CD14-positive monocyte (primary cell): Measurements from ENCODE around the gene C3orf20. TPM values are rescaled to one million over a fixed set of nuclear protein-coding genes. Genes with fewer than 3 reads are reported as not detected.

Source experiments
- DNase-seq, 3 donors: peaks; one replicate each; pipeline ENCODE4 v3.0.0-alpha.2; 2011 to 2022
- H2AFZ ChIP-seq: 2 replicates; pipeline ENCODE4 v1.6.0; 2012; ENCODE audit warnings: mild to moderate bottlenecking, low read depth, low read length, inconsistent platforms; ENCODE audit not compliant: insufficient read depth, poor library complexity, severe bottlenecking
- H3K27ac ChIP-seq, 2 donors: 1 replicate in 1 of 2; 2 replicates in 1 of 2; pipeline ENCODE4 v1.5.1; 2012 to 2013; ENCODE audit warnings: low read length in 2 of 2, control low read depth in 1 of 2, inconsistent platforms in 1 of 2, low read depth in 1 of 2, mild to moderate bottlenecking in 1 of 2
- H3K27me3 ChIP-seq, 2 donors: one replicate each; pipeline versions ENCODE4 v1.6.0 to v1.6.1; 2011 to 2013; ENCODE audit warnings: low read length in 2 of 2; ENCODE audit not compliant: control insufficient read depth in 2 of 2, insufficient read depth in 2 of 2
- H3K36me3 ChIP-seq, 2 donors: replicated peaks in 1 of 2; 1 replicate in 1 of 2; 2 replicates in 1 of 2; pipeline versions ENCODE4 v1.5.1 to v1.6.1; 2012 to 2013; ENCODE audit warnings: low read length in 2 of 2, control low read depth in 1 of 2, inconsistent platforms in 1 of 2, mild to moderate bottlenecking in 1 of 2; ENCODE audit not compliant: insufficient read depth in 2 of 2, control insufficient read depth in 1 of 2
- H3K4me1 ChIP-seq, 2 donors: 1 replicate in 1 of 2; 2 replicates in 1 of 2; pipeline versions ENCODE4 v1.5.1 to v1.6.1; 2012 to 2013; ENCODE audit warnings: low read length in 2 of 2, control low read depth in 1 of 2, inconsistent platforms in 1 of 2, mild to moderate bottlenecking in 1 of 2, moderate library complexity in 1 of 2; ENCODE audit not compliant: insufficient read depth in 2 of 2, control insufficient read depth in 1 of 2
- H3K4me2 ChIP-seq: replicated peaks from 2 replicates; pipeline ENCODE3; 2012; ENCODE audit warnings: low read length, moderate library complexity, mild to moderate bottlenecking; ENCODE audit not compliant: poor library complexity, severe bottlenecking; ENCODE audit errors: extremely low read depth
- H3K4me3 ChIP-seq, 3 experiments: fragments of 200-600 bp in 1 of 3; sonication (generic) in 1 of 3; replicated peaks in 1 of 3; 1 replicate in 2 of 3; 2 replicates in 1 of 3; pipeline ENCODE4 v1.5.1; 2011 to 2013; ENCODE audit warnings: low read length in 3 of 3, mild to moderate bottlenecking in 3 of 3, control low read depth in 2 of 3, low read depth in 2 of 3, inconsistent platforms in 1 of 3, moderate library complexity in 1 of 3
- H3K79me2 ChIP-seq: 2 replicates; pipeline ENCODE4 v1.6.0; 2012; ENCODE audit warnings: mild to moderate bottlenecking, control low read depth, inconsistent platforms, low read length, moderate library complexity; ENCODE audit not compliant: insufficient read depth
- H3K9ac ChIP-seq: 2 replicates; pipeline ENCODE4 v1.6.0; 2017; ENCODE audit warnings: low read length, mild to moderate bottlenecking; ENCODE audit not compliant: insufficient read depth, poor library complexity, severe bottlenecking
- H3K9me3 ChIP-seq, 2 donors: replicated peaks in 1 of 2; 1 replicate in 1 of 2; 2 replicates in 1 of 2; pipeline versions ENCODE4 v1.5.1 to v1.6.1; 2012 to 2013; ENCODE audit warnings: low read length in 2 of 2, control low read depth in 1 of 2; ENCODE audit not compliant: control insufficient read depth in 1 of 2, insufficient read depth in 1 of 2
- H4K20me1 ChIP-seq: 2 replicates; pipeline ENCODE4 v1.6.0; 2012; ENCODE audit warnings: mild to moderate bottlenecking, low read length, control low read depth, moderate library complexity; ENCODE audit not compliant: insufficient read depth
- H3K27ac Mint-ChIP-seq, 7 donors: one replicate each; pipeline ENCODE4 v1.8.0; 2020; ENCODE audit warnings: mild to moderate bottlenecking in 7 of 7, mixed read lengths in 7 of 7, moderate library complexity in 6 of 7, inconsistent platforms in 2 of 7
- H3K27me3 Mint-ChIP-seq, 3 donors: one replicate each; pipeline ENCODE4 v1.8.0; 2021 to 2022; ENCODE audit warnings: low read depth in 3 of 3, mild to moderate bottlenecking in 3 of 3, mixed read lengths in 3 of 3, moderate library complexity in 3 of 3, inconsistent platforms in 1 of 3
- H3K36me3 Mint-ChIP-seq, 2 donors: one replicate each; pipeline ENCODE4 v1.8.0; 2020; ENCODE audit warnings: mixed read lengths in 2 of 2, inconsistent platforms in 1 of 2, mild to moderate bottlenecking in 1 of 2
- H3K4me1 Mint-ChIP-seq: one replicate; pipeline ENCODE4 v1.8.0; 2020; ENCODE audit warnings: mild to moderate bottlenecking, mixed read lengths
- H3K4me3 Mint-ChIP-seq, 2 donors: one replicate each; pipeline ENCODE4 v1.8.0; 2020; ENCODE audit warnings: mild to moderate bottlenecking in 2 of 2, mixed read lengths in 2 of 2, moderate library complexity in 1 of 2
- H3K9me3 Mint-ChIP-seq, 7 donors: one replicate each; pipeline ENCODE4 v1.8.0; 2020 to 2022; ENCODE audit warnings: mixed read lengths in 7 of 7, mild to moderate bottlenecking in 6 of 7, moderate library complexity in 6 of 7, inconsistent platforms in 2 of 7
- WGBS: methylation state at CpG from one replicate; pipeline ENCODE4 v1.1.5; 2013; ENCODE audit warnings: missing lambda C conversion rate; ENCODE audit not compliant: insufficient coverage; 5-methylcytosine and 5-hydroxymethylcytosine counted together
- intact Hi-C, 2 donors: fragments of 100-400 bp; cut with micrococcal nuclease; formaldehyde crosslinking; loops; one replicate each; pipeline versions ENCODE4 v1.15.0 to v1.15.1; 2023
- polyA minus RNA-seq: library from RNA; depleted of rRNA, polyadenylated mRNA; stranded (reverse); fragments of >200 nt; gene quantifications from 2 replicates; pipeline ENCODE4 v1.2.3, GENCODE V29; 2012
- polyA plus RNA-seq, 3 donors: library from polyadenylated mRNA; depleted of rRNA in 1 of 3; unstranded in 2 of 3; stranded (reverse) in 1 of 3; fragments of 300-500 nt in 2 of 3; fragments of >200 nt in 1 of 3; fragmentation: Illumina TruSeq in 2 of 3; gene quantifications; 1 replicate in 2 of 3; 2 replicates in 1 of 3; pipeline ENCODE4 v1.2.3, GENCODE V29; 2012 to 2021
- total RNA-seq, 12 experiments: library from RNA in 1 of 12; stranded (reverse) in 1 of 12; fragments of 120-200 nt in 1 of 12; gene quantifications; one replicate each; pipeline ENCODE4 v1.2.4 and lab custom pipeline; 2013 to 2026; ENCODE audit warnings: mixed read lengths in 6 of 12, inconsistent platforms in 1 of 12
- TF ChIP-seq, protein P1 (sequence below): fragments of 200-600 bp; IDR thresholded peaks from one replicate; pipeline ENCODE4 v1.8.0; 2022; ENCODE audit warnings: antibody characterized with exemption, mild to moderate bottlenecking

The C3orf20 gene
- 0.06 TPM for total RNA-seq (2013)
- polyA plus RNA-seq (under 1 TPM in 1 of 3 donors, not detected in 2; 0.11 TPM), polyA minus RNA-seq (0.16 and 0.28 TPM in 2 replicates), total RNA-seq (lab: John Stamatoyannopoulos, UW) (0.41 to 8.4 (median 1.9) reads per million in 11 experiments)

GRCh38 chr3:14674841-14675240 is at the start of gene C3orf20:
C3orf20 (plus strand) TSS chr3:14675141; CDS start chr3:14682714, 7,573 bp downstream.
- 96% methylated on average over 2 of the region's 7 CpGs for WGBS
- DNase-seq, result no peak

GRCh38 chr3:14625443-14625842 is 49.5 kb upstream of the C3orf20 start:
- no peak overlapping the region for H3K27ac ChIP-seq
- no peak overlapping the region for H2AFZ ChIP-seq
- H3K9ac ChIP-seq, result no peak overlapping the region
- intact Hi-C loops, result no loop called here
- Mint-ChIP-seq H3K27ac (no peak overlapping the region), H3K36me3 (no peaks in the 10 kb centered on the region), H3K9me3 (peaks cover 0 to 9% (median 0%) of the 10 kb centered on the region in 7 donors), H3K27me3 (peaks cover 8 to 20% (median 11%) of the 10 kb centered on the region in 3 donors), H3K4me3 (no peak overlapping the region), H3K4me1 (no peaks in the 10 kb centered on the region)
- no peaks in the 10 kb centered on the region for H3K27me3 ChIP-seq
- H3K4me2 ChIP-seq, result no peak overlapping the region
- 86% methylated on average over 5 of the region's 6 CpGs for WGBS
- H3K79me2 ChIP-seq, result no peaks in the 10 kb centered on the region
- no peaks in the 10 kb centered on the region for H3K4me1 ChIP-seq
- H3K4me3 ChIP-seq, result no peak overlapping the region
- H3K36me3 ChIP-seq, result no peaks in the 10 kb centered on the region
- DNase-seq, result no peak
- no peaks in the 10 kb centered on the region for H4K20me1 ChIP-seq
- TF ChIP-seq, protein P1, sequence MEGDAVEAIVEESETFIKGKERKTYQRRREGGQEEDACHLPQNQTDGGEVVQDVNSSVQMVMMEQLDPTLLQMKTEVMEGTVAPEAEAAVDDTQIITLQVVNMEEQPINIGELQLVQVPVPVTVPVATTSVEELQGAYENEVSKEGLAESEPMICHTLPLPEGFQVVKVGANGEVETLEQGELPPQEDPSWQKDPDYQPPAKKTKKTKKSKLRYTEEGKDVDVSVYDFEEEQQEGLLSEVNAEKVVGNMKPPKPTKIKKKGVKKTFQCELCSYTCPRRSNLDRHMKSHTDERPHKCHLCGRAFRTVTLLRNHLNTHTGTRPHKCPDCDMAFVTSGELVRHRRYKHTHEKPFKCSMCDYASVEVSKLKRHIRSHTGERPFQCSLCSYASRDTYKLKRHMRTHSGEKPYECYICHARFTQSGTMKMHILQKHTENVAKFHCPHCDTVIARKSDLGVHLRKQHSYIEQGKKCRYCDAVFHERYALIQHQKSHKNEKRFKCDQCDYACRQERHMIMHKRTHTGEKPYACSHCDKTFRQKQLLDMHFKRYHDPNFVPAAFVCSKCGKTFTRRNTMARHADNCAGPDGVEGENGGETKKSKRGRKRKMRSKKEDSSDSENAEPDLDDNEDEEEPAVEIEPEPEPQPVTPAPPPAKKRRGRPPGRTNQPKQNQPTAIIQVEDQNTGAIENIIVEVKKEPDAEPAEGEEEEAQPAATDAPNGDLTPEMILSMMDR, result no peak
- no peaks in the 10 kb centered on the region for H3K9me3 ChIP-seq

More at GRCh38 chr3:14674841-14675240, at the start of gene C3orf20:
- Histone ChIP-seq H3K4me3 (no peak within 1 kb of the TSS), H3K27ac (no peak within 1 kb of the TSS), H3K4me1 (no peaks in the 10 kb centered on the region), H2AFZ (no peak within 1 kb of the TSS), H3K9me3 (no peaks in the 10 kb centered on the region), H3K79me2 (no peaks in the 10 kb centered on the region), H3K9ac (no peak within 1 kb of the TSS), H4K20me1 (no peaks in the 10 kb centered on the region), H3K36me3 (peaks cover 31 to 56% of the 10 kb centered on the region in 2 donors), H3K4me2 (no peak within 1 kb of the TSS), H3K27me3 (no peaks in the 10 kb centered on the region)
- no peaks in the 10 kb centered on the region for H3K4me1 Mint-ChIP-seq
- intact Hi-C loops, result no loop called here
- TF ChIP-seq, protein P1, result no peak
- H3K36me3 Mint-ChIP-seq, result peaks cover 45 to 57% of the 10 kb centered on the region in 2 donors
- no peak within 1 kb of the TSS for H3K4me3 Mint-ChIP-seq
- peaks cover 0 to 3% (median 0%) of the 10 kb centered on the region in 7 donors for H3K9me3 Mint-ChIP-seq
- H3K27me3 Mint-ChIP-seq, result no peaks in the 10 kb centered on the region
- peak within 1 kb of the TSS in 2 of 7 donors; percentile 8 to 20 for H3K27ac Mint-ChIP-seq
